Measurements from ENCODE around the gene SH3TC1.

SH3TC1 gene

DNA sequence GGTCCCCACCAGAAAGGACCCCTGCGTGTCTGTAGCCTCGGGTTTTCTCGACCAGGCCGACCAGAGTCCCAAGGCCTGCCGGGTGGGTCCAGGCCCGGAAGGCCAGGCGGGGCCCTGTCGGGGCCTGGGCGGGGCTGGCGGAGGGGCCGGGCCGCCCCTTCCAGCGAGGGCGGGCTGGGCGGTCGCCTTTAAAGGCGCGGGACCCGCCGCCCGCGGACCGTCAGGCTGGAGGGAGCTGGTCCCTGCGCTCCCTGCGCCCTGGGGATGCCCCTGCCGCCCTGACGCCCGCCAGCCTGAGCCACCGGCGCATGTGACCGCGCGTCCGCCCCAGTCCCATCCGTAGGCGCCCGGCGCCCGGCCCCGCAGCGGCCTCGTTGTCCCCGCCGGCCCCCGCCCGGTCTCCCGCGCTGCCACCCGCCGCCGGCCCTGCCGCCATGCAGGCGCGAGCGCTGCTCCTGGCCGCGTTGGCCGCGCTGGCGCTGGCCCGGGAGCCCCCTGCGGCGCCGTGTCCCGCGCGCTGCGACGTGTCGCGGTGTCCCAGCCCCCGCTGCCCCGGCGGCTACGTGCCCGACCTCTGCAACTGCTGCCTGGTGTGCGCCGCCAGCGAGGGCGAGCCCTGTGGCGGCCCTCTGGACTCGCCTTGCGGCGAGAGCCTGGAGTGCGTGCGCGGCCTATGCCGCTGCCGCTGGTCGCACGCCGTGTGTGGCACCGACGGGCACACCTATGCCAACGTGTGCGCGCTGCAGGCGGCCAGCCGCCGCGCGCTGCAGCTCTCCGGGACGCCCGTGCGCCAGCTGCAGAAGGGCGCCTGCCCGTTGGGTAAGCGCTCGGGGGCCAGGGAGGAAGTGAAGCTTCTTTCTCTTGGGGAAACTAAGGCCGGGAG is 70.7 kb downstream of the SH3TC1 start, which contains the start of gene HTRA3:
Gene HTRA3 (plus strand): TSS at position 220 of the 883 bp plus-strand sequence. CDS start 215 bp downstream, at position 435.
- TF ChIP-seq, protein P1, sequence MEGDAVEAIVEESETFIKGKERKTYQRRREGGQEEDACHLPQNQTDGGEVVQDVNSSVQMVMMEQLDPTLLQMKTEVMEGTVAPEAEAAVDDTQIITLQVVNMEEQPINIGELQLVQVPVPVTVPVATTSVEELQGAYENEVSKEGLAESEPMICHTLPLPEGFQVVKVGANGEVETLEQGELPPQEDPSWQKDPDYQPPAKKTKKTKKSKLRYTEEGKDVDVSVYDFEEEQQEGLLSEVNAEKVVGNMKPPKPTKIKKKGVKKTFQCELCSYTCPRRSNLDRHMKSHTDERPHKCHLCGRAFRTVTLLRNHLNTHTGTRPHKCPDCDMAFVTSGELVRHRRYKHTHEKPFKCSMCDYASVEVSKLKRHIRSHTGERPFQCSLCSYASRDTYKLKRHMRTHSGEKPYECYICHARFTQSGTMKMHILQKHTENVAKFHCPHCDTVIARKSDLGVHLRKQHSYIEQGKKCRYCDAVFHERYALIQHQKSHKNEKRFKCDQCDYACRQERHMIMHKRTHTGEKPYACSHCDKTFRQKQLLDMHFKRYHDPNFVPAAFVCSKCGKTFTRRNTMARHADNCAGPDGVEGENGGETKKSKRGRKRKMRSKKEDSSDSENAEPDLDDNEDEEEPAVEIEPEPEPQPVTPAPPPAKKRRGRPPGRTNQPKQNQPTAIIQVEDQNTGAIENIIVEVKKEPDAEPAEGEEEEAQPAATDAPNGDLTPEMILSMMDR (conservative IDR thresholded peaks at IDR 0.05; ENCODE audit: low read depth, low read length) = no peak
- DNase-seq (ENCODE audit: low read depth) = no peak
- no peak within 1 kb of the TSS for H3K4me3 ChIP-seq (ENCODE audit: low read length)

DNA sequence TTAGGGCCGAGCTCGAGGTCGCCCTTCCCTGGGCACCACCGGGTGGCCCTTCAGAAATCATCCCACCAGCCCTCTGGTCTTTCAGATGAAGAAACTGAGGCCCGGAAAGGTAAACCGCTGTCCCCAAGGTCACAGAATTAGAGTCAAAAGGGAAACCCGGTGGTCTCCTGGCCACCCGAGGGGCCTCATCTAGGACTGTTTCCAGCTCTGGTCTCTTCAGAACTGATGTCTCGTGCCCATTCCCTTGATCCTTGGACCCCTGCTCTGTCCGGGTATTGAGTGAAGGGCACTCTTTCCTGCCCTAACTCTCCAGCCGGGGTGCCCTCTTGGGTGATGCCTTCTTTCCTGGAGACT is 71.3 kb downstream of the SH3TC1 start:
- TF ChIP-seq, protein P1 (conservative IDR thresholded peaks at IDR 0.05; ENCODE audit: low read depth, low read length) = no peak
- no peak for DNase-seq (ENCODE audit: low read depth)
- no peak overlapping the region for H3K4me3 ChIP-seq (ENCODE audit: low read length)

DNA sequence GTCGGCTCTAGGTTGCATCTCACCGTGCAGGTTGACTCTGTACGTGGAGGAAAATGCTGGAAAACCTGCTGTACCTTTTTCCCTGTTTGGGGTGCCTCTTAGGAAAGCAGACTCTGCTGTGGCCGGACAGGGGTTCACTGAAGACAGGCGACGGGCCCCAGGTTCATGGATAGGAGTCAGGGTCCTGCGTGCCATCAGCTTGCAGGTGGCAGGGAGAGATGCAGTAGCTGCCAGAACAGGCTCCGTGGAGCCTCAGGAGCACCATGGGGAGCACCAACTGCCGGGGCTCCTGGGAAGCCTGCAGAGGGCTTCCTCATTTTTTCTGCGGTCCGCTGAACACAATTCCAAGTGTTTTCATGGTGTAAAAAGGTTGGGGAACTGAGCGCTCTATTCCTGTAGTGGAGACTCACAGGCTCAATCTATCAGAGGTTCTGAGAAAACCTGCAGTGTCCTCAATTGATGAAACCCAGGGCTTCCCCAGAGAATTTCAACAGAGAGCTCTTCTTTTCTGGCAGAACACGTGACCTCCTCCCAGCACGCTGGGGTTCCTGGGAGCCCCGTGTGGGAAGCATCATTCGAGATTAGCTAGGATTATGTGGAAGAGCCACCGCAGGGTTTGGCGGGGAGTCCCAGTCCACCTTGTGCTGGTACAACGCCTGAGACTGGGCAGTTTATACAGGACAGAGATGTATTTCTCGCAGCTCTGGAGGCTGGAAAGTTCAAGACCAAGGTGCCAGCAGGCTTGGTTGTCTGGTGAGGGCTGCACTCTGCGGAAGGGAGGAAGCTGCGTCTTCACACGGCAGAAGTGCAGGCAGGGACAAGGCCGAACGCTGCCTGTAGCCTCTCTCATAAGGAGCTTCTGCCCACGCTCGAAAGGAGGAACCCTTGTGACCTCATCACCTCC is 72.1 kb downstream of the SH3TC1 start:
- no peak for DNase-seq (ENCODE audit: low read depth)
- TF ChIP-seq, protein P1 (conservative IDR thresholded peaks at IDR 0.05; ENCODE audit: low read depth, low read length) = no peak
- no peak overlapping the region for H3K4me3 ChIP-seq (ENCODE audit: low read length)

DNA sequence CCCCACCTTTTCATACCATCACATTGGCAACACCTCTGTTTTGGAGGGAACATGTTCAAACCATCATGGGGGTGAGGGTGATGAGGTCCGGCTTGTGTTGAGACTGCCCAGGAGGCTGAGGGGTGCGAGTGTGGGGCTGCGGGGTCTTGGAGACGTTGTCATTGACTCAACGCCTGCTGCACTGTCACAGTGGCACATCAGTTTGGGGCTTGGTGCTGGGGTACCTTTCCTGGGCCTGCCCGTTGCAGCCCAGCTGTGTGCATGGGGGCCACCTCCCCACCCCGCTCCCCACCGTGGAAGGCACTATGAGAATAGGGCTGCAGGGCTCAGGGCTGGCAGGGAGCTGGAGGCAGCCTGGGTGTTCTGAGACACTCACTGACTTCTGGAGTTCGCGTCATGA is 72.7 kb downstream of the SH3TC1 start:
- TF ChIP-seq, protein P1 (conservative IDR thresholded peaks at IDR 0.05; ENCODE audit: low read depth, low read length) = no peak
- DNase-seq (ENCODE audit: low read depth) = no peak
- H3K4me3 ChIP-seq (ENCODE audit: low read length) = no peak overlapping the region

DNA sequence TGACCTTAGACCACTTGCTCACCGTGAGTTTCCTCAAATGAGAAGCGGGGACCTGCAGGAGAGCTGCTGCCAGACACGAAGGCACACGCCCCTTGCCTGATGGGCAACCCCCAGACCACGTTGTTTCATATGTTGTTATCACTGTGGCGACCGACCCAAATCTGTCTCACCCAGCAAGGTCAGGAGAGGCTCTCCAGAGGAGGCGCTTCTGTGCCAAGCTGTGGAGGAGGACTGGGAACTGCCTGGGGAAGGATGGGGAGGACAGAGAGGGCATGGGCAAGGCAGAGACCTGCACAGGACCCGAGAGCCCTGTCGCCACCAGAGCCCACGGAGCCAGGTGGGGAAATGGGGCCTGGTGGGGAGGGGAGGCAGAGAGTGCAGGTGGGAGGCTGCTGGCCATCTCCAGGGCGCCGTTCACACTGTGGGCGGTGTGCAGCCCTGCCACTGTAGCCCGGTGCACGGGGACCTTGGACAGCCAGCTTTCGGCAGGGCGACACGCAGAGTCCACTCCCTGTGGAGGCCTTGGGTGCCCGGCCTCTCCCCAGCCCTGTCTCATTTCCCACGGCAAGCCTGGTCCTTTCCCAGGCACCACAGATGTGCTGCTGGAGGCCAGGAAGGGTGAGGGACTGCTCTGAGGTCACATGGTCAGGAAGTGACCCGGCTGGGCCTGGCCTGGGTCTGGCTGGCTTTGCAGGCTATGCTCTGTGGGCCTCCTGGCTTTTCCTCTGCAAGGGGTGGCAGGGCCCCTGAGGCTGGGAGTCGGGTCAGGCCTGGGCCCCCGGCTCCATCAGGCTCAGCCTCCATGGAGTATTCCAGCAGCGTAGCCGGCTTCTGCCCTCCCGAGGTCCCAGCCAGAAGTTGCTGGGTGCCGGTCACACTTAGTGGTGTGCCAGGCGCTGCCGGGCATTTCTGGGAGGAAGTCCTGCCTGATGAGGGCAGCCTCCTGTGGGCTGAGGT is 73.7 kb downstream of the SH3TC1 start:
- TF ChIP-seq, protein P1 (conservative IDR thresholded peaks at IDR 0.05; ENCODE audit: low read depth, low read length) = no peak
- no peak overlapping the region for H3K4me3 ChIP-seq (ENCODE audit: low read length)
- DNase-seq (ENCODE audit: low read depth) = no peak

DNA sequence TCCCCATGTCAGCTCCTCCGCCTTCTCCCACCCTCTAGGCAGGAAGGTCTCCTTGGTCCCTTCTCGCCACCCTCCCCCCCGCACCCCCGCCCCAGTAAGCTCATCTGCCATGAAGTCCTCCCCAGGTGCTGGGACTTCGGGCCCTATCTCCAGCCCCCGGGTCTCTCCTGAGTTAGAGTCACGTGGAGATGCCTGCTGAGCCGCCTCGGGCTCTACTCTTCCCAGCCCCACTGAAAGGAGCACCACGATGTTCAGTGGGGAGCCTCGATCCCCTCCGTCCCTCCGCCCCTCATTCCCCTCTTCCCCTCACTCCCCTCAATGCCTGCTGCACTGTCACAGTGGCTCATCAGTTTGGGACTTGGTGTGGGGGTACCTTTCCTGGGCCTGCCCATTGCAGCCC is 74.4 kb downstream of the SH3TC1 start:
- DNase-seq (ENCODE audit: low read depth) = no peak
- no peak overlapping the region for H3K4me3 ChIP-seq (ENCODE audit: low read length)
- TF ChIP-seq, protein P1 (conservative IDR thresholded peaks at IDR 0.05; ENCODE audit: low read depth, low read length) = no peak
